HepG2 (cell line): ENCODE results near the gene NPAS2. TPM values are rescaled to one million over a fixed set of nuclear protein-coding genes. Genes with fewer than 3 reads are reported as not detected.

Experiments
- BORCS8-MEF2B ChIP-seq: sonication (generic); formaldehyde crosslinking; IDR thresholded peaks from 2 replicates; pipeline ENCODE4 v1.8.0; 2022; ENCODE audit warnings: mild to moderate bottlenecking, missing genetic modification reagents
- E2F1 ChIP-seq: sonication (generic); formaldehyde crosslinking; IDR thresholded peaks from 2 replicates; pipeline ENCODE4 v1.5.0; 2020; ENCODE audit warnings: missing genetic modification reagents
- FOXP4 ChIP-seq: sonication (generic); formaldehyde crosslinking; IDR thresholded peaks from 2 replicates; pipeline ENCODE4 v1.4.0; 2020; ENCODE audit warnings: missing genetic modification reagents
- GFI1 ChIP-seq: sonication (generic); formaldehyde crosslinking; IDR thresholded peaks from 2 replicates; pipeline ENCODE4 v1.5.0; 2020; ENCODE audit warnings: missing genetic modification reagents, mild to moderate bottlenecking, borderline replicate concordance
- HCFC1 ChIP-seq: fragments of 150-350 bp; IDR thresholded peaks from 2 replicates; pipeline ENCODE4 v1.6.1; 2014; ENCODE audit warnings: low read depth, low read length
- IKZF5 ChIP-seq: IDR thresholded peaks from 2 replicates; pipeline ENCODE4 v1.6.1; 2018; ENCODE audit warnings: missing genetic modification reagents, mild to moderate bottlenecking, missing compliant biosample characterization
- MAZ ChIP-seq, 2 experiments: sonication (generic) in 1 of 2; formaldehyde crosslinking in 1 of 2; IDR thresholded peaks; 2 replicates each; pipeline versions ENCODE4 v1.5.0 to v1.6.1; 2012 to 2020; ENCODE audit warnings: low read depth in 2 of 2, mild to moderate bottlenecking in 2 of 2, borderline replicate concordance in 1 of 2, improper control_type of control experiment in 1 of 2, low read length in 1 of 2, missing genetic modification reagents in 1 of 2, moderate library complexity in 1 of 2
- NCOA1 ChIP-seq: sonication (generic); formaldehyde crosslinking; IDR thresholded peaks from 2 replicates; pipeline ENCODE4 v1.9.0; 2021; ENCODE audit warnings: missing genetic modification reagents
- NFRKB ChIP-seq: fragments of 450-650 bp; IDR thresholded peaks from 2 replicates; pipeline ENCODE4 v1.6.1; 2017
- SAFB2 ChIP-seq: sonication (generic); formaldehyde crosslinking; IDR thresholded peaks from 2 replicates; pipeline ENCODE4 v1.5.1; 2020; ENCODE audit warnings: missing genetic modification reagents, low read depth, mild to moderate bottlenecking, borderline replicate concordance
- TOE1 ChIP-seq: sonication (generic); formaldehyde crosslinking; IDR thresholded peaks from 2 replicates; pipeline ENCODE4 v1.4.0; 2020; ENCODE audit warnings: mild to moderate bottlenecking, missing genetic modification reagents
- TRIM22 ChIP-seq: fragments of 450-650 bp; IDR thresholded peaks from 2 replicates; pipeline ENCODE4 v1.6.1; 2017
- ZKSCAN8 ChIP-seq: IDR thresholded peaks from 2 replicates; pipeline ENCODE4 v1.6.1; 2016; ENCODE audit warnings: borderline replicate concordance, missing genetic modification reagents, missing compliant biosample characterization
- ZMYM2 ChIP-seq: sonication (generic); formaldehyde crosslinking; IDR thresholded peaks from 2 replicates; pipeline ENCODE4 v1.8.0; 2022; ENCODE audit warnings: mild to moderate bottlenecking, missing genetic modification reagents
- ZNF280D ChIP-seq: sonication (generic); formaldehyde crosslinking; IDR thresholded peaks from 2 replicates; pipeline ENCODE4 v1.5.1; 2020; ENCODE audit warnings: mild to moderate bottlenecking, missing genetic modification reagents
- ZNF839 ChIP-seq: sonication (generic); formaldehyde crosslinking; IDR thresholded peaks from 2 replicates; pipeline ENCODE4 v1.4.0; 2020; ENCODE audit warnings: missing genetic modification reagents, mild to moderate bottlenecking, borderline replicate concordance
- polyA plus RNA-seq, 8 experiments: library from polyadenylated mRNA; depleted of rRNA in 3 of 8; stranded (reverse) in 7 of 8; unstranded in 1 of 8; fragments of >200 nt; fragmentation: Illumina TruSeq in 4 of 8; extraction: Trizol in 4 of 8; gene quantifications; 2 replicates each; pipeline versions ENCODE4 v1.2.1 to v1.2.3, GENCODE V29; 2011 to 2016; ENCODE audit warnings: low read depth in 4 of 8, missing spikeins in 1 of 8, mixed read lengths in 1 of 8; ENCODE audit not compliant: insufficient read depth in 1 of 8
- total RNA-seq, 5 experiments: library from RNA; depleted of rRNA; stranded (reverse); fragments of >200 nt; fragmentation: Illumina TruSeq; extraction: Trizol; gene quantifications; 2 replicates each; pipeline ENCODE4 v1.2.3, GENCODE V29; 2016; ENCODE audit warnings: low read depth in 1 of 5

Gene NPAS2
- total and polyA plus RNA-seq, 2 of the 13 experiments (the other 11 are each of a cell fraction or from before 2014, with no cell fraction given): 14.8 to 37.5 TPM

- peak; percentile 78; the same call in 1 of the 2 replicates for TF ChIP-seq ZNF280D (CRISPR knock-in tag)
- 0 out of 2 replicates have a peak, but pooled peaks have one; percentile 47 for TF ChIP-seq BORCS8-MEF2B
- TF ChIP-seq NFRKB: no peak
- TF ChIP-seq MAZ (IDR thresholded peaks at IDR 0.05; ENCODE audit: borderline replicate concordance, low read depth, low read length): 0 out of 2 replicates have a peak, but pooled peaks have one; percentile 2
- TF ChIP-seq MAZ (CRISPR knock-in tag; IDR thresholded peaks at IDR 0.05; ENCODE audit: low read depth): 0 out of 2 replicates have a peak, but pooled peaks have one; percentile 9
- no peak for TF ChIP-seq SAFB2 (CRISPR knock-in tag)
- TF ChIP-seq IKZF5 (CRISPR knock-in tag): peak; percentile 94
- no peak for TF ChIP-seq ZNF839 (CRISPR knock-in tag)
- TF ChIP-seq NCOA1 (CRISPR knock-in tag): no peak
- peak; percentile 93 for TF ChIP-seq ZMYM2 (CRISPR knock-in tag)
- peak; percentile 82; the same call in 1 of the 2 replicates for TF ChIP-seq ZKSCAN8 (CRISPR knock-in tag)
- TF ChIP-seq TRIM22: no peak
- no peak for TF ChIP-seq TOE1 (CRISPR knock-in tag)
- TF ChIP-seq E2F1: no peak
- no peak for TF ChIP-seq GFI1 (CRISPR knock-in tag)
- TF ChIP-seq FOXP4: peak; percentile 38; the same call in 1 of the 2 replicates
- 0 out of 2 replicates have a peak, but pooled peaks have one; percentile 20 for TF ChIP-seq HCFC1
Observed at GRCh38 chr2:100882645-100883613, 63.0 kb downstream of the NPAS2 start (continued).
